Measurements from ENCODE around the gene SNF8.

The SNF8 gene

DNA sequence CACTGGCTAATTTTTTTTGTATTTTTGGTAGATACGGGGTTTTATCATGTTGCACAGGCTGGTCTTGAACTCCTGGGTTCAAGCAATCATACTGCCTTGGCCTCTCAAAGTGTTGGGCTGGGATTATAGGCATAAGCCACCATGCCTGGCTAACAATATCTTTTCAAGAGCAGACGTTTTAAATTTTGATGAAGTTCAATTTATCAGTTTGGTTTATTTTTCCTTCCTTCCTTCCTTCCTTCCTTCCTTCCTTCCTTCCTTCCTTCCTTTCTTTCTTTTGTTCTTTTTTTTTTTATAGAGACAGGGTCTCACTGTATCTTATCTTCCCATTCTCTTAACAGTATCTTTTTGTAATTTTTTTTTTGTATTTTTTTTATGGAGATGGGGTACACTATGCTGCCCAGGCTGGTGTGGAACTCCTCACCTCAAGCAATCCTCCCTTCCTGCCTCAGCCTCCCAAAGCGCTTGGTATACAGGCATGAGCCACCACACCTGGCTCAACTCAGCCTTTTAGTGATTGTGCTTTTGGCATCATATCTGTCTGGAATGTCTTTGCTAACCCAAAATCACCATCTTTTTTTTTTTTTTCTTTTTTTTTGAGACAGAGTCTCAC, 37.4 kb upstream of the SNF8 start:
- H3K4me3 ChIP-seq (ENCODE audit: low read depth, low read length), result no peak overlapping the region
- TF ChIP-seq, protein P1, sequence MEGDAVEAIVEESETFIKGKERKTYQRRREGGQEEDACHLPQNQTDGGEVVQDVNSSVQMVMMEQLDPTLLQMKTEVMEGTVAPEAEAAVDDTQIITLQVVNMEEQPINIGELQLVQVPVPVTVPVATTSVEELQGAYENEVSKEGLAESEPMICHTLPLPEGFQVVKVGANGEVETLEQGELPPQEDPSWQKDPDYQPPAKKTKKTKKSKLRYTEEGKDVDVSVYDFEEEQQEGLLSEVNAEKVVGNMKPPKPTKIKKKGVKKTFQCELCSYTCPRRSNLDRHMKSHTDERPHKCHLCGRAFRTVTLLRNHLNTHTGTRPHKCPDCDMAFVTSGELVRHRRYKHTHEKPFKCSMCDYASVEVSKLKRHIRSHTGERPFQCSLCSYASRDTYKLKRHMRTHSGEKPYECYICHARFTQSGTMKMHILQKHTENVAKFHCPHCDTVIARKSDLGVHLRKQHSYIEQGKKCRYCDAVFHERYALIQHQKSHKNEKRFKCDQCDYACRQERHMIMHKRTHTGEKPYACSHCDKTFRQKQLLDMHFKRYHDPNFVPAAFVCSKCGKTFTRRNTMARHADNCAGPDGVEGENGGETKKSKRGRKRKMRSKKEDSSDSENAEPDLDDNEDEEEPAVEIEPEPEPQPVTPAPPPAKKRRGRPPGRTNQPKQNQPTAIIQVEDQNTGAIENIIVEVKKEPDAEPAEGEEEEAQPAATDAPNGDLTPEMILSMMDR (IDR thresholded peaks at IDR 0.05; ENCODE audit: low read depth, low read length), result no peak

DNA sequence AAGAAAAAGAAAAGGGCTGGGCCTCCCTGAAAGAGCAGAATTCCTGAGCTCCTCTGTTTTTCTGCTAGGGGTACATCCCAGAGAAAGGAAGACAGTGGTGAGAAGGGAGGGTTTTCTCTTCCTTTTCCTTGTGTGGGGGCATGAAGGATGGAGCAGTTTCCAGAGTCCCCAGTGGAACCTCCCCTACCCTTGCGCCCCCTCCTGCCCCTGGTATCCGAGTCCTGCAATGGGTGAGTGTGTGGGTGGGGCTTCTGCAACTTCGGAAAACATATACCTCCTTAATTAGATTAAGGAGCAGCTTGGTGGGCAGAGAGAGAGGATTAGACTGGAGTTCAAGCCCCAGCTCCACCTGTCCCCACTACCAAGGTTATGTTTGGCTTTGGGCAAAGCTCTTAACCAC, 29.2 kb upstream of the SNF8 start:
- H3K4me3 ChIP-seq (ENCODE audit: low read depth, low read length), result no peak overlapping the region
- TF ChIP-seq, protein P1 (IDR thresholded peaks at IDR 0.05; ENCODE audit: low read depth, low read length), result no peak

DNA sequence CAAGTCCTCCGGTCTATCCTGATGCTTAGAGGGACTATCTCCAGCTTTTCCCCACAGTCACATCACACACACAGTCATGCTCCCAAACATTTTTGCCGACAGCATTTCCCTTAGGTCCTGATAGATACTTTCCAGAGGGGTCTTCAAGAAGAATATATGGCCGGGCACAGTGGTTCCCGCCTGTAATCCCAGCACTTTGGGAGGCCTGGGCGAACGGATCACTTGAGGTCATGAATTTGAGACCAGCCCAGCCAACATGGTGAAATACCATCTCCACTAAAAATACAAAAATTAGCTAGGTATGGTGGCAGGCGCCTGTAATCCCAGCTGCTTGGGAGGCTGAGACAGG, 28.1 kb upstream of the SNF8 start:
- H3K4me3 ChIP-seq (ENCODE audit: low read depth, low read length), result no peak overlapping the region

GRCh38 chr17:48970865-48971687, 26.4 kb upstream of the SNF8 start:
- H3K4me3 ChIP-seq (ENCODE audit: low read depth, low read length), result no peak overlapping the region
- TF ChIP-seq, protein P1 (IDR thresholded peaks at IDR 0.05; ENCODE audit: low read depth, low read length), result no peak

More for the DNA sequence above, 28.1 kb upstream of the SNF8 start:
- TF ChIP-seq, protein P1 (IDR thresholded peaks at IDR 0.05; ENCODE audit: low read depth, low read length), result no peak

DNA sequence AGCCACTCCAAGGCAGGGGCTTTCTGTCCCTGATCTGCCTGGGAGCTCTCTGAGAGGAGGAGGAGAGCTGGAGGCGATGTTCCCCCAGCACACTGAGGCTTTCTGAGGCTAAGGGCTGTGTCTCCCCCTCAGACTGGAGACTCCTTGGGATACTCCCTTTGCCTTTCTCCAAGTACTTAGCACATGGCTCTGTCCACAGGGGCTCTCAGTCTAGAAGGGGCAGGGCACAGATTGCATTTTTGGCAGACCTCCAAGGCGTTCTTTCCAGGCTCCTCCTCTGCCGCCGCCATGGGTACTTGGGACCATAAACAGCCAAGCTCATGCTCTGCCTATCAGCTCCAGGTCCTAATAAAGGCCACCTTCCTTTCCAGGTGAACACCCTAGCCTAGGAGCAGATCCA, 25.6 kb upstream of the SNF8 start:
- TF ChIP-seq, protein P1 (IDR thresholded peaks at IDR 0.05; ENCODE audit: low read depth, low read length), result no peak
- H3K4me3 ChIP-seq (ENCODE audit: low read depth, low read length), result no peak overlapping the region

DNA sequence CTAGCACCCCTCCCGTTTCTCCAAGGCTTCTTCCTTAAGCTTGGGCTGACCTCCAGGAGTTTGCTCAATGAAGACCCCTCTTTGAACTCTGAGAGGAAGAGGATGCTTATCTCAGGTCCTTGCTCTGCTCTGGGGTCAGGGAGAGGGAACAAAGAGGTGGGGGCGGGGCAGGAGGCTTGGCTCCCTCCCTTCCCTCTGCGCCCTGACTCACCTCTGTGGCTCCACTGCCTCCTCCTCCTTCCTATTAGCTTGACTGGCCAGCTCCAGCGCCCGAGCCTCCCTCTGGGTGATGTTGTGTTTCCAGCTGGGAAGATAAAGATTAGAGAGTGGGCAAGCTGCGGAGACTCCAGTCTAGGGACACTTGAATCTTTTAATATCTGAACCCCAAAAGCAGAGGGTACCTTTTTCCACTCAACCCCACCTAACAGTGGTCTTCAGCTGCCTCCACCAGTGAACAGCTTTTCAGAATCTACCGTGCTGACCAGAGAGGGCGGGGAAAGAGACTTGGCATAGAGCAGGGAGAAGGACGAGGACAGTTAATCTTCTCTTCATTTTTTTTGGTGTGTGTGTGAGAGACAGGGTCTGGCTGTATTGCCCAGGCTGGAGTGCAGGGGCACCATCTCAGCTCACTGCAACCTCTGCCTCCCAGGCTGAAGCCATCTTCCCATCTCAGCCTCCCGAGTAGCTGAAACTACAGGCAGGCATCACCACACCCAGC, 17.0 kb upstream of the SNF8 start:
- TF ChIP-seq, protein P1 (IDR thresholded peaks at IDR 0.05; ENCODE audit: low read depth, low read length), result no peak
- no peak overlapping the region for H3K4me3 ChIP-seq (ENCODE audit: low read depth, low read length)

Measured in WI38 (cell line).